ENCODE results near the gene LYRM4. TPM values are rescaled to one million over a fixed set of nuclear protein-coding genes. Genes with fewer than 3 reads are reported as not detected.

Gene LYRM4
- total and polyA plus RNA-seq, 9 of the 15 experiments (the other 6 are each of a cell fraction or from before 2014, with no cell fraction given) = 24.2 to 69.4 (median 41.8) TPM

GRCh38 chr6:5260111-5260620, 584 bp downstream of the LYRM4 start:
- CTCF ChIA-PET (ENCODE audit: low intra/inter-chr PET ratio) = interaction anchor here (1.1 kb wide), 1 partner anchor 44 kb away, joined by 4 read pairs; no protein-coding TSS in a partner anchor
- H3K27me3 ChIP-seq (ENCODE audit: control insufficient read depth in 2 of 2, insufficient read depth in 2 of 2, low read length in 2 of 2) = no peaks in the 10 kb centered on the region
- H3K9ac ChIP-seq (ENCODE audit: insufficient read depth in 1 of 2, low read depth in 2 of 2, low read length in 2 of 2) = peak overlapping the region; percentile 75 to 95
- no peaks in the 10 kb centered on the region for H3K9me3 ChIP-seq (replicated peaks; ENCODE audit: control insufficient read depth, insufficient read depth, low read depth, low read length)
- peaks cover 75% of the 10 kb centered on the region for H3K79me2 ChIP-seq (ENCODE audit: control insufficient read depth, insufficient read depth, low read length)
- peak; percentile 86 for FAIRE-seq
- POLR2A ChIA-PET = interaction anchor here (0.5 to 1.8 kb wide), 6 partner anchors 10 to 1357 kb away, joined by 3 to 9 read pairs (median 4); no protein-coding TSS in a partner anchor
- H2AFZ ChIP-seq (ENCODE audit: low read depth, low read length) = peak overlapping the region; percentile 99
- peaks cover 6 to 7% of the 10 kb centered on the region in 2 experiments; a peak in 4 of 5 replicates for H3K4me1 ChIP-seq (replicated peaks in 1 of 2; ENCODE audit: control insufficient read depth in 2 of 2, insufficient read depth in 2 of 2, low read length in 2 of 2)
- intact Hi-C loops (cut with micrococcal nuclease) (loop anchor here (2.0 to 5.0 kb wide), 2 partner anchors 29 to 42 kb away; no protein-coding TSS in a partner anchor), in situ Hi-C loops (cut with MboI) (no loop called here)
- DNase-seq (ENCODE audit: extremely low read depth in 1 of 4, low spot score in 3 of 4) = peak; percentile 79 to 88 (median 84)
- H3K36me3 ChIP-seq (ENCODE audit: control insufficient read depth, insufficient read depth, low read length) = peaks cover 27% of the 10 kb centered on the region
- no peaks in the 10 kb centered on the region for H3K9me1 ChIP-seq (ENCODE audit: control insufficient read depth, insufficient read depth, low read length)
- H3K27ac ChIP-seq (ENCODE audit: extremely low read depth, low read depth, low read length) = peak overlapping the region; percentile 98
- WGBS (ENCODE audit: insufficient coverage, low coverage, missing lambda C conversion rate) = 2% methylated on average over 13 of the region's 22 CpGs
- ATAC-seq = peak; percentile 89
- no peaks in the 10 kb centered on the region for H4K20me1 ChIP-seq (replicated peaks; ENCODE audit: control insufficient read depth, insufficient read depth, low read length)
- no TSS peak for BruUV-seq (replicated peaks)
- peak overlapping the region; percentile 76 for H3K4me3 ChIP-seq
- peak overlapping the region; percentile 93 for H3K4me2 ChIP-seq (ENCODE audit: insufficient read depth, low read length)
- no peak for TF ChIP-seq BCL6 (CRISPR knock-in tag; IDR thresholded peaks at IDR 0.05)
- no peak for TF ChIP-seq ZKSCAN1 (IDR thresholded peaks at IDR 0.05; ENCODE audit: low read depth, low read length)
- peak in 1 of 2 experiments; percentile 83; a peak in 1 of 4 replicates for TF ChIP-seq NONO (IDR thresholded peaks at IDR 0.05; ENCODE audit: low read depth in 2 of 2, low read length in 1 of 2)
- TF ChIP-seq SIRT6 (IDR thresholded peaks at IDR 0.05; ENCODE audit: low read depth, low read length) = no peak
- TF ChIP-seq, protein P1, sequence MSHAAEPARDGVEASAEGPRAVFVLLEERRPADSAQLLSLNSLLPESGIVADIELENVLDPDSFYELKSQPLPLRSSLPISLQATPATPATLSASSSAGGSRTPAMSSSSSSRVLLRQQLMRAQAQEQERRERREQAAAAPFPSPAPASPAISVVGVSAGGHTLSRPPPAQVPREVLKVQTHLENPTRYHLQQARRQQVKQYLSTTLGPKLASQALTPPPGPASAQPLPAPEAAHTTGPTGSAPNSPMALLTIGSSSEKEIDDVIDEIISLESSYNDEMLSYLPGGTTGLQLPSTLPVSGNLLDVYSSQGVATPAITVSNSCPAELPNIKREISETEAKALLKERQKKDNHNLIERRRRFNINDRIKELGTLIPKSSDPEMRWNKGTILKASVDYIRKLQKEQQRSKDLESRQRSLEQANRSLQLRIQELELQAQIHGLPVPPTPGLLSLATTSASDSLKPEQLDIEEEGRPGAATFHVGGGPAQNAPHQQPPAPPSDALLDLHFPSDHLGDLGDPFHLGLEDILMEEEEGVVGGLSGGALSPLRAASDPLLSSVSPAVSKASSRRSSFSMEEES (CRISPR knock-in tag; IDR thresholded peaks at IDR 0.05) = no peak
- no peak for TF ChIP-seq ATF1 (CRISPR knock-in tag; IDR thresholded peaks at IDR 0.05)
- TF ChIP-seq ATF1 (tag; IDR thresholded peaks at IDR 0.05) = peak; percentile 39; the same call in 1 of the 2 replicates
- TF ChIP-seq NFXL1 (CRISPR knock-in tag; IDR thresholded peaks at IDR 0.05) = no peak
- TF ChIP-seq MXI1 (IDR thresholded peaks at IDR 0.05; ENCODE audit: low read depth, low read length) = peak; percentile 91
- no peak for TF ChIP-seq ARID3B (CRISPR knock-in tag; IDR thresholded peaks at IDR 0.05; ENCODE audit: borderline replicate concordance)
- no peak for TF ChIP-seq ZNF511 (CRISPR knock-in tag; IDR thresholded peaks at IDR 0.05)
- peak; percentile 72 for TF ChIP-seq CEBPB (tag; IDR thresholded peaks at IDR 0.05)
- no peak for TF ChIP-seq DDX20 (tag; IDR thresholded peaks at IDR 0.05; ENCODE audit: low read depth)
- no peak for TF ChIP-seq TEAD2 (tag; IDR thresholded peaks at IDR 0.05)
- TF ChIP-seq RAD51 (IDR thresholded peaks at IDR 0.05; ENCODE audit: borderline replicate concordance, low read depth) = no peak

Measured in K562 (cell line).